Type B pancreatic cell (in vitro differentiated cells): ENCODE results near the gene ACOT4. TPM values are rescaled to one million over a fixed set of nuclear protein-coding genes. Genes with fewer than 3 reads are reported as not detected.

Experiments used
- DNase-seq: peaks from one replicate; pipeline ENCODE4 v3.0.0; 2021; ENCODE audit warnings: mixed read lengths; ENCODE audit not compliant: unreplicated experiment; ENCODE audit errors: extremely low spot score
- H3K27ac Mint-ChIP-seq: 2 replicates; pipeline ENCODE4 v1.8.0; 2021; ENCODE audit warnings: mild to moderate bottlenecking, mixed read lengths
- H3K27me3 Mint-ChIP-seq: 2 replicates; pipeline ENCODE4 v1.8.0; 2021; ENCODE audit warnings: mixed read lengths
- H3K36me3 Mint-ChIP-seq: 2 replicates; pipeline ENCODE4 v1.8.0; 2021; ENCODE audit warnings: mixed read lengths
- H3K4me1 Mint-ChIP-seq: one replicate; pipeline ENCODE4 v1.8.0; 2021; ENCODE audit warnings: mixed read lengths; ENCODE audit not compliant: unreplicated experiment
- H3K4me3 Mint-ChIP-seq: 2 replicates; pipeline ENCODE4 v1.8.0; 2021; ENCODE audit warnings: mild to moderate bottlenecking, mixed read lengths
- H3K9me3 Mint-ChIP-seq: 2 replicates; pipeline ENCODE4 v1.8.0; 2021; ENCODE audit warnings: mixed read lengths
- CTCF ChIP-seq: fragments of 200-600 bp; sonication (generic); conservative IDR thresholded peaks from 2 replicates; pipeline ENCODE4 v1.5.0; 2021; ENCODE audit warnings: antibody characterized with exemption, mild to moderate bottlenecking
- total RNA-seq: library from RNA; stranded (reverse); gene quantifications from 2 replicates; pipeline ENCODE4 v1.2.1, GENCODE V29; 2021; ENCODE audit warnings: low replicate concordance

Gene ACOT4
- total RNA-seq, 1 donor from 2014 or later, result 0.99 TPM

- H3K27ac Mint-ChIP-seq, result peak within 1 kb of the TSS; percentile 79
- no peak for TF ChIP-seq CTCF
- peak within 1 kb of the TSS; percentile 98 for H3K4me3 Mint-ChIP-seq
- peaks cover 20% of the 10 kb centered on the region for H3K4me1 Mint-ChIP-seq
- peak; percentile 94 for DNase-seq
- H3K36me3 Mint-ChIP-seq, result no peaks in the 10 kb centered on the region
- no peaks in the 10 kb centered on the region for H3K27me3 Mint-ChIP-seq
- H3K9me3 Mint-ChIP-seq, result no peaks in the 10 kb centered on the region
These were observed 53.0 kb downstream of the ACOT4 start, which contains the start of gene DNAL1 for GRCh38 chr14:73644531-73645247. TSS of gene DNAL1 (plus strand) at chr14:73644986. CDS start at chr14:73645040, 54 bp downstream.

GRCh38 chr14:73645248-73645610, 53.6 kb downstream of the ACOT4 start:
- TF ChIP-seq CTCF, result no peak
- Mint-ChIP-seq H3K27me3 (no peaks in the 10 kb centered on the region), H3K9me3 (no peaks in the 10 kb centered on the region), H3K27ac (peak overlapping the region; percentile 79), H3K4me3 (peak overlapping the region; percentile 98), H3K4me1 (peaks cover 20% of the 10 kb centered on the region), H3K36me3 (no peaks in the 10 kb centered on the region)
- DNase-seq, result no peak

Other genes starting within 250 kb of the ACOT4 start
- 64.5 and 78.1 TPM in 2 replicates for gene NUMB, start 133.3 kb upstream of the ACOT4 start, total RNA-seq
- gene RIOX1, start 100.9 kb upstream of the ACOT4 start, total RNA-seq, result 12.1 and 16.7 TPM in 2 replicates
- 3.8 and 5.3 TPM in 2 replicates for gene ACOT1, start 54.7 kb upstream of the ACOT4 start, total RNA-seq
- gene HEATR4, start 32.9 kb upstream of the ACOT4 start, total RNA-seq, result 0.19 and 0.33 TPM in 2 replicates
- gene ACOT2, start 22.7 kb upstream of the ACOT4 start, total RNA-seq, result 18.1 and 18.2 TPM in 2 replicates
- gene ACOT6, start 20.6 kb downstream of the ACOT4 start, total RNA-seq, result not detected in 2 replicates
- gene DNAL1, start 53.1 kb downstream of the ACOT4 start, total RNA-seq, result 7.1 and 20.3 TPM in 2 replicates
- gene PNMA1, start 122.5 kb downstream of the ACOT4 start, total RNA-seq, result 35.5 and 64.8 TPM in 2 replicates